Measurements from ENCODE around the gene BRD7. TPM values are rescaled to one million over a fixed set of nuclear protein-coding genes. Genes with fewer than 3 reads are reported as not detected.

The BRD7 gene
- total RNA-seq, 1 donor from 2014 or later: 104 TPM

DNA sequence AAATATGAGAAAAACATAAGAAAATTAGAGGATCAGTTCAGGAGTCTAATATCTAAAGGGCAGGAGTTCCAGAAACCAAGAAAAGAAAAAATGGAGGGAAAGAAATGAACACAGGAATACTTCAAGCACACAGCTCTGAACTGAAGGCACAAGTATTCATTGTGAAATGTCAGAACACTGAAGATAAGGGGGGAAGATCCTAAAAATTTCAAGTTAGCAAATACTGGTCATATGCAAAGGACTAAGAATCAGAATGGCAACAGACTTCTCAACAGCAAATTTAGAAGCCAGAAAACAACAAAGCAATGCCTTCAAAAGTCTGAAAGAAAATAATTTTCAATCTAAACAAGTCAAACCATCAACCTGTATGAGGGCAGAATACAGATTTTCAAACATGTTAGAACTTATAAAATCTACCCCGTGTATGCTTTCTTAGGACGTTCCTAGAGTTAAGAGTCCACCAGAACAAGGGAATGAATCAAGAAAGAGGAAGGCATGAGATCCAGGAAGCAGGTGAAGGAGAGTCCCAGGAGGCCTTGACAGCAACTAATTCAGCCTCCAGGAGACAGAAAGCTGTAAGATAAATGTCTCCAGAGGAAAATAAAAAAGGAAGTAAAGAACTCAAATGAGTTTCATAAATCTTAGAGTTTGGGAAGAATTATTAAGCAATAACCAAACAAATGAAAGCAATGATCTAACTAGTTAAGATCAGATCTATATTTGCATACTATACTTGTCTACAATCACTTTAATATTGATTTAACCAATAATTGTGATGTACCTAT lies 2.8 kb downstream of the BRD7 start:
- no peaks in the 10 kb centered on the region for H3K9me3 Mint-ChIP-seq (ENCODE audit: low read depth)
- H3K27ac Mint-ChIP-seq: no peak overlapping the region
- no peak for TF ChIP-seq CTCF (IDR thresholded peaks at IDR 0.05; ENCODE audit: unreplicated experiment)
- DNase-seq (ENCODE audit: low spot score, unreplicated experiment): no peak
- peaks cover 3% of the 10 kb centered on the region for H3K27me3 Mint-ChIP-seq
- H3K36me3 Mint-ChIP-seq (ENCODE audit: insufficient read depth): peaks cover 7% of the 10 kb centered on the region
- H3K4me1 Mint-ChIP-seq (ENCODE audit: low read depth): peaks cover 28% of the 10 kb centered on the region
- no peak overlapping the region for H3K4me3 Mint-ChIP-seq (ENCODE audit: low read depth)

GRCh38 chr16:50363656-50364055 lies 5.1 kb downstream of the BRD7 start:
- no peak for DNase-seq (ENCODE audit: low spot score, unreplicated experiment)
- no peak for TF ChIP-seq CTCF (IDR thresholded peaks at IDR 0.05; ENCODE audit: unreplicated experiment)
- no peak overlapping the region for H3K4me3 Mint-ChIP-seq (ENCODE audit: low read depth)
- no peak overlapping the region for H3K27ac Mint-ChIP-seq
- H3K9me3 Mint-ChIP-seq (ENCODE audit: low read depth): no peaks in the 10 kb centered on the region
- no peaks in the 10 kb centered on the region for H3K27me3 Mint-ChIP-seq
- peaks cover 36% of the 10 kb centered on the region for H3K4me1 Mint-ChIP-seq (ENCODE audit: low read depth)
- peaks cover 9% of the 10 kb centered on the region for H3K36me3 Mint-ChIP-seq (ENCODE audit: insufficient read depth)

DNA sequence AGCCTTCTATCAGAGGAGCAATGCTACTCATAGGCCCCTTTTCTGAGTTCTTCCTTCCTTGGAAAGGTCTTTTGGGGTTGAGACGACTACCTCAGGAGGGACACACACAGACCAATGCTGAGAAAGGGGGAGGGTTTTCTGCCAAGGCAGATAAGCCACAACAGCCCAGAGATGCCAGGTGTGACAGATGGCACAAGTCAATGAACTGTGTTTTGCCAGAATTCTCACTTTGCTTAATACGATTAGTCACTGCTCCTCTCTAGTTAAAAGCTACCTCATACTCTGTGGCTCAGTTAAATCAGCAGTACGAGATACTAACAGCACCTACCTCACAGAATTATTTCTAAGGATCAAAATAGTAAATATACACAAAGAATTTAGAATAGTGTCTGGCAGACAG lies 8.0 kb downstream of the BRD7 start:
- TF ChIP-seq CTCF (IDR thresholded peaks at IDR 0.05; ENCODE audit: unreplicated experiment): no peak
- H3K9me3 Mint-ChIP-seq (ENCODE audit: low read depth): no peaks in the 10 kb centered on the region
- no peak for DNase-seq (ENCODE audit: low spot score, unreplicated experiment)
- no peaks in the 10 kb centered on the region for H3K27me3 Mint-ChIP-seq
- H3K36me3 Mint-ChIP-seq (ENCODE audit: insufficient read depth): peaks cover 8% of the 10 kb centered on the region
- no peak overlapping the region for H3K4me3 Mint-ChIP-seq (ENCODE audit: low read depth)
- H3K4me1 Mint-ChIP-seq (ENCODE audit: low read depth): peaks cover 22% of the 10 kb centered on the region
- peak overlapping the region; percentile 69 for H3K27ac Mint-ChIP-seq

DNA sequence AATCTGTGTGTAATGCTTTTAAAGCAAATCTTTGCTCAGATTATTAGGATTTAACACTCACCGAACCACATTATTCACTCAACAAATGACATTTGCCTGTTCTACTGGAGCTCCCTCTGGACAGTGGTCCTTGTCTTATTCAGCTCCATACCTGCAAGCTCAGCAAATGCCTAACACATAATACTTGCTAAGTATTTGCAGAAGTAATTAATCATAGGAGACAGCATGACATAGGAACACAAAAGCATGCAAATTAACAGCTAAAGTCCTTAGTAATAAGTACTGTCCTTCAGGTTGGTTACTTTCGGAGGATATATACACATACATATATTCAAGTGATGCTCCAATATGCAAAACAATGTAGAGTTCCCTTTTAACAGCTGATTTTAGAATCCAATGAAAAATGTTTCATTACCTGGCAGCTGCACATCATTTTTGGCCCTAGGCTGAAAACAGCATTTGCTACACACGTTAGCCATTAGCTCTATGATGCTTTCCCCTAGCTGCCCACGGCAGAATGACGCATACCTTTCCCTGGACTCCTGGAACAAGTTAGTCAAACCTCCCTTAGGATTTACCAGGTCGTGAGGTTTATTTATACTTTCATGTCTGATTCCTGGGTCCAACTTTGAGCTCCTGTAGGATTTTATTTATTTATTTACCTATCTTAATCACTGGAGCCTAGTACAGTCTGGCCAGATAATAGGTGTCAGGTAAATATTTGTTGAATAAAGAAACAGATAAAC lies 8.6 kb downstream of the BRD7 start:
- DNase-seq (ENCODE audit: low spot score, unreplicated experiment): no peak
- no peak for TF ChIP-seq CTCF (IDR thresholded peaks at IDR 0.05; ENCODE audit: unreplicated experiment)
- Mint-ChIP-seq H3K36me3 (ENCODE audit: insufficient read depth) (peaks cover 6% of the 10 kb centered on the region), H3K27ac (peak overlapping the region; percentile 69), H3K27me3 (no peaks in the 10 kb centered on the region), H3K9me3 (ENCODE audit: low read depth) (no peaks in the 10 kb centered on the region), H3K4me3 (ENCODE audit: low read depth) (no peak overlapping the region), H3K4me1 (ENCODE audit: low read depth) (peaks cover 19% of the 10 kb centered on the region)

DNA sequence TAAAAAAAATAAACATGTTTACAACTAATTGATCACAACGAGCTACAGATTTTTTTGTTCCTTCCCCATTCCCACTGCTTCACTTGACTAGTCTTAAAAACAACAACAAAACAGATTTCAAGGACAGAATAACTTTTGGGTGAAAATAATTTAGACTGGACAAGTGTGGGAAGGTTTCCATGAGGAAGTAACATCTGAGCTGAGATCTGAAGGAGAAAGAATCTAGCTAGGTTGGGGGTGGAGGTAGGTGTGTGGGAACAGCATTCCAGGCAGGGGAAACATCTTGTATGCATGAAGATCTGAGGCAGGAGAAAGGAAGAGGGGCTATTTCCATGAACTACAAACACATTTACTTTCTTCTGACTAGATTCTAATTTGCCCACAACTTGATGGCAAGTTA lies 9.2 kb downstream of the BRD7 start:
- TF ChIP-seq CTCF (IDR thresholded peaks at IDR 0.05; ENCODE audit: unreplicated experiment): no peak
- Mint-ChIP-seq H3K27me3 (no peaks in the 10 kb centered on the region), H3K4me3 (ENCODE audit: low read depth) (no peak overlapping the region), H3K4me1 (ENCODE audit: low read depth) (peaks cover 16% of the 10 kb centered on the region), H3K9me3 (ENCODE audit: low read depth) (no peaks in the 10 kb centered on the region), H3K27ac (no peak overlapping the region), H3K36me3 (ENCODE audit: insufficient read depth) (peaks cover 8% of the 10 kb centered on the region)
- no peak for DNase-seq (ENCODE audit: low spot score, unreplicated experiment)

Measured in progenitor cell of endocrine pancreas (in vitro differentiated cells).